ENCODE data around the gene TUBB6. TPM values are rescaled to one million over a fixed set of nuclear protein-coding genes. Genes with fewer than 3 reads are reported as not detected.

The TUBB6 gene
- total and polyA plus RNA-seq, 2 donors (not counting 1 experiment from before 2014, with no cell fraction given), result 30.4 to 58.7 TPM

DNA sequence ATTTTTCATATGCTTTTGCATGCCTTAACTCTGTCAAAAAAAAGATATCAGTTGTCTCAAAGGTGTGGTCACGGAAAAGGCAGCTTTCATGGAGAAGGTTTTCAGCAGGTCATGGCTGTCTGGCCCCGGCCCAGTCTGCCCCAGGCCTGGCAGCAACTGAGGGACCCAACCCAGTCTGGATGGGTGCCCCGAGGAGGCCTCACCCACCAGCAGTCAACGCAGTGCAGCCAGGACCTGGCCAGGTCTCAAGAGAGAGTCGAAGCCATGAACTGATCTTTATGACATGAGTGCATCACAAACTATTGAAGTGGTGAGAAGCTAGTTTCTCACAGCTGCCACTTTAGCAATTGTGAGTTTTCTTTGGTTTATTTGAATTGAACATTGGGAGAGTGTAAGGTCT is 7.9 kb downstream of the TUBB6 start:
- ChIA-PET CTCF (no interaction called here), POLR2A (no interaction called here)
- WGBS (ENCODE audit: insufficient coverage), result 22% methylated on average over 5 of the region's 5 CpGs
- peaks cover 60 to 66% of the 10 kb centered on the region in 2 donors for H3K4me1 ChIP-seq (ENCODE audit: control insufficient read depth in 2 of 2, insufficient read depth in 2 of 2, low read length in 2 of 2)
- H4K20me1 ChIP-seq (ENCODE audit: control insufficient read depth, insufficient read depth, low read length, poor library complexity, severe bottlenecking), result no peaks in the 10 kb centered on the region
- no peak for ATAC-seq (ENCODE audit: low read depth)
- peak overlapping the region; percentile 39 for H3K9ac ChIP-seq (ENCODE audit: low read length)
- H3K27ac ChIP-seq (ENCODE audit: low read length in 2 of 2), result peak overlapping the region; percentile 82 to 84
- H3K79me2 ChIP-seq (ENCODE audit: control insufficient read depth, insufficient read depth, low read length), result no peaks in the 10 kb centered on the region
- Mint-ChIP-seq H3K27ac (peak overlapping the region; percentile 63), H3K9me3 (ENCODE audit: insufficient read depth) (peaks cover 3% of the 10 kb centered on the region), H3K4me1 (peaks cover 58% of the 10 kb centered on the region), H3K4me3 (peak overlapping the region; percentile 75), H3K27me3 (no peaks in the 10 kb centered on the region)
- no peaks in the 10 kb centered on the region for H3K27me3 ChIP-seq (replicated peaks in 1 of 4; ENCODE audit: control extremely low read depth in 1 of 4, control insufficient read depth in 3 of 4, insufficient read depth in 4 of 4, low read length in 3 of 4)
- no peak for TF ChIP-seq EZH2 (IDR thresholded peaks at IDR 0.05; ENCODE audit: borderline replicate concordance, insufficient read depth, low read depth, low read length, poor library complexity, severe bottlenecking)
- TF ChIP-seq, protein P1, sequence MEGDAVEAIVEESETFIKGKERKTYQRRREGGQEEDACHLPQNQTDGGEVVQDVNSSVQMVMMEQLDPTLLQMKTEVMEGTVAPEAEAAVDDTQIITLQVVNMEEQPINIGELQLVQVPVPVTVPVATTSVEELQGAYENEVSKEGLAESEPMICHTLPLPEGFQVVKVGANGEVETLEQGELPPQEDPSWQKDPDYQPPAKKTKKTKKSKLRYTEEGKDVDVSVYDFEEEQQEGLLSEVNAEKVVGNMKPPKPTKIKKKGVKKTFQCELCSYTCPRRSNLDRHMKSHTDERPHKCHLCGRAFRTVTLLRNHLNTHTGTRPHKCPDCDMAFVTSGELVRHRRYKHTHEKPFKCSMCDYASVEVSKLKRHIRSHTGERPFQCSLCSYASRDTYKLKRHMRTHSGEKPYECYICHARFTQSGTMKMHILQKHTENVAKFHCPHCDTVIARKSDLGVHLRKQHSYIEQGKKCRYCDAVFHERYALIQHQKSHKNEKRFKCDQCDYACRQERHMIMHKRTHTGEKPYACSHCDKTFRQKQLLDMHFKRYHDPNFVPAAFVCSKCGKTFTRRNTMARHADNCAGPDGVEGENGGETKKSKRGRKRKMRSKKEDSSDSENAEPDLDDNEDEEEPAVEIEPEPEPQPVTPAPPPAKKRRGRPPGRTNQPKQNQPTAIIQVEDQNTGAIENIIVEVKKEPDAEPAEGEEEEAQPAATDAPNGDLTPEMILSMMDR (IDR thresholded peaks at IDR 0.05), result no peak
- intact Hi-C loops (cut with micrococcal nuclease), result no loop called here
- peaks cover 3 to 6% of the 10 kb centered on the region in 2 experiments for H3K36me3 ChIP-seq (replicated peaks in 1 of 2; ENCODE audit: control extremely low read depth in 1 of 2, control insufficient read depth in 1 of 2, extremely low read depth in 1 of 2, insufficient read depth in 2 of 2, low read length in 1 of 2)
- no peak for DNase-seq
- peaks cover 6 to 11% (median 11%) of the 10 kb centered on the region in 3 donors for H3K9me3 ChIP-seq (ENCODE audit: control extremely low read depth in 1 of 3, control insufficient read depth in 2 of 3, insufficient read depth in 1 of 3, low read length in 2 of 3)
- peak overlapping the region in 1 of 5 experiments; percentile 47 for H3K4me3 ChIP-seq (ENCODE audit: control extremely low read depth in 1 of 5, extremely low read depth in 1 of 5, insufficient read depth in 1 of 5, low read depth in 2 of 5, low read length in 4 of 5)
- H3K4me2 ChIP-seq (replicated peaks; ENCODE audit: low read depth, low read length, poor library complexity, severe bottlenecking), result peak overlapping the region; percentile 61
- H2AFZ ChIP-seq (ENCODE audit: insufficient read depth, low read depth, low read length, poor library complexity, severe bottlenecking), result peak overlapping the region; percentile 25

DNA sequence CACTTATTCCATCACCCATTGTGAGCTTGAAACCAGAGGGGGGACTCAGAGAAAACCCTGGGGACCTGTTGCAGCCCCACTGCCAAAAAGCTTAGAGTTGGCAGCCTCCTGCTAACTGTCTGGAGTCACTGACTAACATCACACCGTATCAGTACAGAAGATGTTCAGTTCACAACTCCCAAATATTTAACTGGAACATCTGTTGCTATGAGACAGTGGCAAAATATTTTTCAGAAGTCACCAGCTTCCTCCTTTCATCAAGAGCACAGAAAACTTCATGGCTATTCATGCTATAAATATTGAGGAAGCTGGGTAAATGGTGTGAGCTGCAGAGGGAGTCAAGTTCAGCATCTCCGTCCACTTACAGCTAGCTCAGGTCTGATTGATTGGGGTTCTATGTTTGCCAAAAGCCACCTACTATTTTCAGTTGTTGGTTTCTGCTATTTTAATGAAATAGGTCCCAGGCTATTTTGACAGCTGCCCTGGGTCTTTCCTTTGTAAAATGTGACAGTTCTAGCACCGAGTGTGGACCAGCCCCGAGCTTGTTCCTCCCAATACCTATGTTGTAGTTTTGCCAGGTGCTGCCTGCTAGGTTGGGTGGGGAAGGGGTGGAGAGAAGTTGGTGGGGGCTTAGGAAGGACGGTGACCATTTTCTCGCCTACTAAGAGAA is 9.8 kb downstream of the TUBB6 start:
- peak; percentile 62 for DNase-seq
- CTCF ChIA-PET, result interaction anchor here (0.6 to 2.3 kb wide), 4 partner anchors 8 to 435 kb away, joined by 3 to 18 read pairs (median 3); no protein-coding TSS in a partner anchor
- POLR2A ChIA-PET, result no interaction called here
- Histone ChIP-seq H3K27ac (ENCODE audit: low read length in 2 of 2) (peak overlapping the region; percentile 82 to 84), H3K9ac (ENCODE audit: low read length) (peak overlapping the region; percentile 8), H3K79me2 (ENCODE audit: control insufficient read depth, insufficient read depth, low read length) (peaks cover 3% of the 10 kb centered on the region), H2AFZ (ENCODE audit: insufficient read depth, low read depth, low read length, poor library complexity, severe bottlenecking) (peak overlapping the region; percentile 43), H3K36me3 (replicated peaks in 1 of 2; ENCODE audit: control extremely low read depth in 1 of 2, control insufficient read depth in 1 of 2, extremely low read depth in 1 of 2, insufficient read depth in 2 of 2, low read length in 1 of 2) (no peaks in the 10 kb centered on the region), H4K20me1 (ENCODE audit: control insufficient read depth, insufficient read depth, low read length, poor library complexity, severe bottlenecking) (no peaks in the 10 kb centered on the region), H3K27me3 (replicated peaks in 1 of 4; ENCODE audit: control extremely low read depth in 1 of 4, control insufficient read depth in 3 of 4, insufficient read depth in 4 of 4, low read length in 3 of 4) (no peaks in the 10 kb centered on the region), H3K4me2 (replicated peaks; ENCODE audit: low read depth, low read length, poor library complexity, severe bottlenecking) (peak overlapping the region; percentile 60), H3K9me3 (ENCODE audit: control extremely low read depth in 1 of 3, control insufficient read depth in 2 of 3, insufficient read depth in 1 of 3, low read length in 2 of 3) (peaks cover 0 to 1% (median 0%) of the 10 kb centered on the region in 3 donors), H3K4me3 (ENCODE audit: control extremely low read depth in 1 of 5, extremely low read depth in 1 of 5, insufficient read depth in 1 of 5, low read depth in 2 of 5, low read length in 4 of 5) (peak overlapping the region in 1 of 5 experiments; percentile 21), H3K4me1 (ENCODE audit: control insufficient read depth in 2 of 2, insufficient read depth in 2 of 2, low read length in 2 of 2) (peaks cover 66 to 71% of the 10 kb centered on the region in 2 donors)
- Mint-ChIP-seq H3K4me1 (peaks cover 68% of the 10 kb centered on the region), H3K9me3 (ENCODE audit: insufficient read depth) (peaks cover 3% of the 10 kb centered on the region), H3K27me3 (no peaks in the 10 kb centered on the region), H3K4me3 (peak overlapping the region; percentile 50), H3K27ac (peak overlapping the region; percentile 84)
- ATAC-seq (ENCODE audit: low read depth), result peak; percentile 31
- intact Hi-C loops (cut with micrococcal nuclease), result loop anchor here (1.0 kb wide), 1 partner anchor 9 kb away; the partner anchor contains the start of gene TUBB6
- no peak for TF ChIP-seq EZH2 (IDR thresholded peaks at IDR 0.05; ENCODE audit: borderline replicate concordance, insufficient read depth, low read depth, low read length, poor library complexity, severe bottlenecking)
- TF ChIP-seq, protein P1 (IDR thresholded peaks at IDR 0.05), result no peak
- 19% methylated on average over 5 of the region's 6 CpGs for WGBS (ENCODE audit: insufficient coverage)
